PFSK-1 (cell line): ENCODE measurements around the gene FIBCD1.

Experiments used
- POLR2AphosphoS5 ChIP-seq: IDR thresholded peaks from 2 replicates; pipeline ENCODE4 v1.6.1; 2012; ENCODE audit warnings: low read depth, mild to moderate bottlenecking, control low read depth, low read length, moderate library complexity
- TF ChIP-seq, protein P1 (sequence below), 2 experiments: IDR thresholded peaks; 2 replicates each; pipeline versions ENCODE4 v1.6.1 to v1.8.0; 2011 to 2012; ENCODE audit warnings: low read depth in 2 of 2, low read length in 2 of 2, control low read depth in 1 of 2, inconsistent platforms in 1 of 2, mild to moderate bottlenecking in 1 of 2, moderate library complexity in 1 of 2; ENCODE audit not compliant: insufficient read depth in 1 of 2

DNA sequence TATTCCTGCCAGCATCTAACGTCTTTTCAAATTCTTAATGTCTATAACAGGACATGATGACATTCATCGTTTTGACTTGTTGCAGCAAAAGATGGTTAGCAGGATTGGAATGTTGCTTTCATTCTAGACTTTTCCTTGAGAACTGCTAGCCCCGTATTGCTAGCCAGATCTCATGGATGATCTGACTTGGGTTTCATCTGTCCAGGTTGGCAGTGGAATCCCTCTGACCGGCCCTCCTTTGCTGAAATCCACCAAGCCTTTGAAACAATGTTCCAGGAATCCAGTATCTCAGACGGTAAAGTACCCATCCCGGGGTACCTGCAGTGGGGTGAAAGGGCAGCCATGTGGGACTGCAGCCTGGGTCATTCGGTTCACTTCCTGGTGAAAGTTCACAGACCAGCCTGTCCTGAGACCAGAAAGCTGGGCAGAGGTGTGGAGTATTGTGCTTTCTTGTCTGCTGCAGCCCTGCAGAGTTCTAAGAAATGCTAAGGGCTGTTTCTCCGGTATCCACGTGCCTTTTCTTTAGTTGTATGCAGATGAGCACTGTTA lies 59.1 kb downstream of the FIBCD1 start:
- no peak for TF ChIP-seq POLR2AphosphoS5
- TF ChIP-seq, protein P1, sequence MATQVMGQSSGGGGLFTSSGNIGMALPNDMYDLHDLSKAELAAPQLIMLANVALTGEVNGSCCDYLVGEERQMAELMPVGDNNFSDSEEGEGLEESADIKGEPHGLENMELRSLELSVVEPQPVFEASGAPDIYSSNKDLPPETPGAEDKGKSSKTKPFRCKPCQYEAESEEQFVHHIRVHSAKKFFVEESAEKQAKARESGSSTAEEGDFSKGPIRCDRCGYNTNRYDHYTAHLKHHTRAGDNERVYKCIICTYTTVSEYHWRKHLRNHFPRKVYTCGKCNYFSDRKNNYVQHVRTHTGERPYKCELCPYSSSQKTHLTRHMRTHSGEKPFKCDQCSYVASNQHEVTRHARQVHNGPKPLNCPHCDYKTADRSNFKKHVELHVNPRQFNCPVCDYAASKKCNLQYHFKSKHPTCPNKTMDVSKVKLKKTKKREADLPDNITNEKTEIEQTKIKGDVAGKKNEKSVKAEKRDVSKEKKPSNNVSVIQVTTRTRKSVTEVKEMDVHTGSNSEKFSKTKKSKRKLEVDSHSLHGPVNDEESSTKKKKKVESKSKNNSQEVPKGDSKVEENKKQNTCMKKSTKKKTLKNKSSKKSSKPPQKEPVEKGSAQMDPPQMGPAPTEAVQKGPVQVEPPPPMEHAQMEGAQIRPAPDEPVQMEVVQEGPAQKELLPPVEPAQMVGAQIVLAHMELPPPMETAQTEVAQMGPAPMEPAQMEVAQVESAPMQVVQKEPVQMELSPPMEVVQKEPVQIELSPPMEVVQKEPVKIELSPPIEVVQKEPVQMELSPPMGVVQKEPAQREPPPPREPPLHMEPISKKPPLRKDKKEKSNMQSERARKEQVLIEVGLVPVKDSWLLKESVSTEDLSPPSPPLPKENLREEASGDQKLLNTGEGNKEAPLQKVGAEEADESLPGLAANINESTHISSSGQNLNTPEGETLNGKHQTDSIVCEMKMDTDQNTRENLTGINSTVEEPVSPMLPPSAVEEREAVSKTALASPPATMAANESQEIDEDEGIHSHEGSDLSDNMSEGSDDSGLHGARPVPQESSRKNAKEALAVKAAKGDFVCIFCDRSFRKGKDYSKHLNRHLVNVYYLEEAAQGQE (IDR thresholded peaks at IDR 0.05; ENCODE audit: insufficient read depth in 1 of 2, low read depth in 2 of 2, low read length in 2 of 2) = no peak
